PC-3 (cell line): ENCODE data around the gene TAF12. TPM values are rescaled to one million over a fixed set of nuclear protein-coding genes. Genes with fewer than 3 reads are reported as not detected.
A peak's percentile ranks its signal among the peaks of the same experiment; 100 is the strongest.
"Not testable (repeated sequence)": the region's sequence is repeated elsewhere in the genome, so short reads cannot be mapped to it uniquely, and the experiment has no call there.

Experiments
- ATAC-seq: fragments of 200-7000 bp; cut with Tn5 transposase; 2 replicates; pipeline ENCODE4 v1.9.1; 2020; ENCODE audit warnings: mild to moderate bottlenecking, moderate library complexity
- BruUV-seq: library from RNA; stranded (reverse); fragments of 400-500 nt; replicated peaks from 2 replicates; lab custom pipeline; 2021; lab: Mats Ljungman, UMichigan
- CTCF ChIA-PET: fragments of 300-600 bp; sonication (Branson Sonifier 250); formaldehyde crosslinking; loops from one replicate; lab custom pipeline; 2022; ENCODE audit warnings: antibody characterized with exemption; lab: Charles Lee
- POLR2A ChIA-PET: fragments of 300-600 bp; sonication (Branson Sonifier 250); formaldehyde crosslinking; loops from one replicate; lab custom pipeline; 2022; ENCODE audit warnings: antibody characterized with exemption; ENCODE audit not compliant: unreplicated experiment; lab: Charles Lee
- DNase-seq: peaks from one replicate; pipeline ENCODE4 v3.0.0-alpha.2; 2015
- H2AFZ ChIP-seq: fragments of 300-600 bp; sonication (generic); 2 replicates; pipeline ENCODE4 v1.6.0; 2016; ENCODE audit warnings: antibody characterized with exemption, low read length
- H3F3A ChIP-seq: fragments of 300-600 bp; sonication (generic); one replicate; pipeline ENCODE4 v1.6.0; 2017; ENCODE audit warnings: antibody characterized with exemption, low read length, control low read depth, mild to moderate bottlenecking; ENCODE audit not compliant: unreplicated experiment
- H3K27ac ChIP-seq: fragments of 300-600 bp; sonication (generic); 2 replicates; pipeline ENCODE4 v1.5.1; 2016; ENCODE audit warnings: mild to moderate bottlenecking, low read length
- H3K27me3 ChIP-seq: fragments of 300-600 bp; sonication (generic); 2 replicates; pipeline ENCODE4 v1.6.1; 2016; ENCODE audit warnings: low read length, mixed read lengths
- H3K36me3 ChIP-seq: fragments of 300-600 bp; sonication (generic); 2 replicates; pipeline ENCODE4 v1.6.1; 2016; ENCODE audit warnings: low read depth, mixed run types, low read length, mixed read lengths
- H3K4me1 ChIP-seq: fragments of 300-600 bp; sonication (generic); 2 replicates; pipeline ENCODE4 v1.5.1; 2016; ENCODE audit warnings: low read length; ENCODE audit not compliant: insufficient read depth
- H3K4me2 ChIP-seq: fragments of 300-600 bp; sonication (generic); 2 replicates; pipeline ENCODE4 v1.6.0; 2016; ENCODE audit warnings: low read length
- H3K4me3 ChIP-seq: fragments of 300-600 bp; sonication (generic); 2 replicates; pipeline ENCODE4 v1.5.1; 2016; ENCODE audit warnings: mild to moderate bottlenecking, low read length, mixed read lengths
- H3K79me2 ChIP-seq: fragments of 300-600 bp; sonication (generic); 2 replicates; pipeline ENCODE4 v1.6.1; 2017; ENCODE audit warnings: low read length, mixed read lengths
- H3K9ac ChIP-seq: fragments of 300-600 bp; sonication (generic); 2 replicates; pipeline ENCODE4 v1.6.0; 2016; ENCODE audit warnings: mild to moderate bottlenecking, low read length
- H3K9me2 ChIP-seq: fragments of 300-600 bp; sonication (generic); replicated peaks from 2 replicates; pipeline ENCODE4 v1.6.1; 2016; ENCODE audit warnings: mixed run types, low read length, mixed read lengths
- H3K9me3 ChIP-seq: fragments of 300-600 bp; sonication (generic); 2 replicates; pipeline ENCODE4 v1.6.1; 2016; ENCODE audit warnings: low read length, mixed read lengths
- H4K20me1 ChIP-seq: fragments of 300-600 bp; sonication (generic); 2 replicates; pipeline ENCODE4 v1.6.1; 2016; ENCODE audit warnings: low read length, mixed read lengths
- CTCF ChIP-seq: fragments of 300-600 bp; sonication (generic); conservative IDR thresholded peaks from 2 replicates; pipeline ENCODE4 v1.5.1; 2017; ENCODE audit warnings: antibody characterized with exemption, low read depth, mild to moderate bottlenecking, low read length
- EZH2 ChIP-seq: fragments of 300-600 bp; sonication (generic); IDR thresholded peaks from one replicate; pipeline ENCODE4 v1.6.1; 2017; ENCODE audit warnings: antibody characterized with exemption, mild to moderate bottlenecking, low read length; ENCODE audit not compliant: unreplicated experiment
- EZH2phosphoT487 ChIP-seq: fragments of 300-600 bp; sonication (generic); IDR thresholded peaks from 2 replicates; pipeline ENCODE4 v1.6.1; 2018; ENCODE audit warnings: mild to moderate bottlenecking, antibody characterized with exemption, low read length, borderline replicate concordance
- intact Hi-C: fragments of 100-400 bp; cut with micrococcal nuclease; formaldehyde crosslinking; loops from 2 replicates; pipeline ENCODE4 v1.9.0; 2023
- total RNA-seq: library from RNA; depleted of rRNA; stranded (reverse); fragments of >200 nt; gene quantifications from 2 replicates; pipeline ENCODE4 v1.2.3, GENCODE V29; 2014

The TAF12 gene
- total RNA-seq, 1 experiment from 2014 or later: 44.1 TPM

GRCh38 chr1:28602536-28603439 lies 40.1 kb downstream of the TAF12 start:
- Histone ChIP-seq H2AFZ (no peak overlapping the region), H3K4me2 (peak overlapping the region; percentile 60), H3K9me3 (no peaks in the 10 kb centered on the region), H3K4me3 (no peak overlapping the region), H3K4me1 (peaks cover 35% of the 10 kb centered on the region), H3F3A (peaks cover 5% of the 10 kb centered on the region), H3K79me2 (no peaks in the 10 kb centered on the region), H4K20me1 (no peaks in the 10 kb centered on the region), H3K9me2 (no peaks in the 10 kb centered on the region), H3K27ac (peak overlapping the region; percentile 81), H3K9ac (peak overlapping the region; percentile 42), H3K36me3 (peaks cover 9% of the 10 kb centered on the region; the same call in 1 of the 2 replicates), H3K27me3 (no peaks in the 10 kb centered on the region)
- intact Hi-C loops: loop anchor here (1.0 to 5.0 kb wide), 4 partner anchors 49 to 245 kb away; partner anchors contain the start of gene TRNAU1AP
- DNase-seq: peak; percentile 86
- no TSS peak for BruUV-seq
- TF ChIP-seq CTCF (peak; percentile 91), EZH2 (no peak), EZH2phosphoT487 (no peak)
- ChIA-PET POLR2A (interaction anchor here (0.6 to 2.2 kb wide), 2 partner anchors 21 to 24 kb away, joined by 7 to 32 read pairs; no protein-coding TSS in a partner anchor), CTCF (interaction anchor here (0.6 to 2.7 kb wide), 4 partner anchors 10 to 354 kb away, joined by 4 to 10 read pairs (median 4); no protein-coding TSS in a partner anchor)
- ATAC-seq: peak; percentile 31

- ATAC-seq: peak; percentile 75
- peaks cover 9% of the 10 kb centered on the region; the same call in 1 of the 2 replicates for H3K36me3 ChIP-seq
- intact Hi-C loops: loop anchor here (1.0 to 5.0 kb wide), 4 partner anchors 48 to 244 kb away; partner anchors contain the start of gene TRNAU1AP
- TF ChIP-seq CTCF (no peak), EZH2phosphoT487 (no peak), EZH2 (no peak)
- peak; percentile 93 for DNase-seq
- no peaks in the 10 kb centered on the region for H3K9me3 ChIP-seq
- no peaks in the 10 kb centered on the region for H3K9me2 ChIP-seq
- H3K79me2 ChIP-seq: no peaks in the 10 kb centered on the region
- no TSS peak for BruUV-seq
- peaks cover 5% of the 10 kb centered on the region for H3F3A ChIP-seq
- ChIA-PET POLR2A (interaction anchor here (0.6 to 2.2 kb wide), 2 partner anchors 20 to 163 kb away, joined by 4 to 32 read pairs; no protein-coding TSS in a partner anchor), CTCF (interaction anchor here (0.6 to 2.7 kb wide), 3 partner anchors 20 to 353 kb away, joined by 4 to 10 read pairs (median 4); no protein-coding TSS in a partner anchor)
- no peaks in the 10 kb centered on the region for H3K27me3 ChIP-seq
- peak overlapping the region; percentile 60 for H3K4me2 ChIP-seq
- no peaks in the 10 kb centered on the region for H4K20me1 ChIP-seq
- peak overlapping the region; percentile 42 for H3K9ac ChIP-seq
- H3K4me3 ChIP-seq: peak overlapping the region; percentile 6; the same call in 1 of the 2 replicates
- no peak overlapping the region for H2AFZ ChIP-seq
- H3K27ac ChIP-seq: peak overlapping the region; percentile 81
- H3K4me1 ChIP-seq: peaks cover 35% of the 10 kb centered on the region
These were observed 41.2 kb downstream of the TAF12 start for GRCh38 chr1:28601696-28602095.

GRCh38 chr1:28596276-28596675 lies 46.6 kb downstream of the TAF12 start:
- H3K9me3 ChIP-seq, intact Hi-C loops, H3K27me3 ChIP-seq, CTCF ChIA-PET, H3F3A ChIP-seq, DNase-seq, H3K79me2 ChIP-seq, H3K4me3 ChIP-seq, H3K9me2 ChIP-seq, H3K27ac ChIP-seq, H2AFZ ChIP-seq, H4K20me1 ChIP-seq, BruUV-seq, H3K36me3 ChIP-seq, H3K4me2 ChIP-seq, H3K9ac ChIP-seq, ATAC-seq: not testable (repeated sequence)
- peaks cover 37% of the 10 kb centered on the region for H3K4me1 ChIP-seq
- POLR2A ChIA-PET: interaction anchor here (0.6 kb wide), 1 partner anchor 80 kb away, joined by 33 read pairs; no protein-coding TSS in a partner anchor
